CD4-positive, alpha-beta T cell treated with Interferon alpha-2 for 1 hour (primary cell): ENCODE data around the gene MYO1G.
A peak's percentile ranks its signal among the peaks of the same experiment; 100 is the strongest.

Experiments used
- DNase-seq, 2 donors: peaks; one replicate each; pipeline ENCODE4 v3.0.0-alpha.2; 2020 to 2022

The MYO1G gene

GRCh38 chr7:44965937-44966730, 12.7 kb downstream of the MYO1G start:
- no peak for DNase-seq

GRCh38 chr7:44965441-44965903, 13.3 kb downstream of the MYO1G start:
- DNase-seq, result no peak

- DNase-seq, result no peak
Measured at GRCh38 chr7:44964831-44965440, 13.9 kb downstream of the MYO1G start.

- DNase-seq, result no peak
Measured at GRCh38 chr7:44964384-44964830, 14.4 kb downstream of the MYO1G start.

GRCh38 chr7:44963364-44964290, 15.2 kb downstream of the MYO1G start:
- no peak for DNase-seq

- no peak for DNase-seq
Measured at GRCh38 chr7:44962483-44963251, 16.1 kb downstream of the MYO1G start.

- no peak for DNase-seq
Measured at GRCh38 chr7:44961844-44962482, 16.9 kb downstream of the MYO1G start.

- no peak for DNase-seq
Measured at GRCh38 chr7:44960011-44960580, 18.7 kb downstream of the MYO1G start.

GRCh38 chr7:44959433-44959951, 19.3 kb downstream of the MYO1G start:
- peak; percentile 53 to 67 for DNase-seq

GRCh38 chr7:44958645-44959344, 20.0 kb downstream of the MYO1G start:
- no peak for DNase-seq

- DNase-seq, result no peak
Measured at GRCh38 chr7:44956157-44956766, 22.6 kb downstream of the MYO1G start.

GRCh38 chr7:44955733-44956132, 23.1 kb downstream of the MYO1G start:
- DNase-seq, result no peak

GRCh38 chr7:44953156-44953555, 25.7 kb downstream of the MYO1G start:
- no peak for DNase-seq

- no peak for DNase-seq
Measured at GRCh38 chr7:44949303-44949702, 29.5 kb downstream of the MYO1G start.

- no peak for DNase-seq
Measured at GRCh38 chr7:44945479-44945878, 33.3 kb downstream of the MYO1G start.

GRCh38 chr7:44944821-44945220, 34.0 kb downstream of the MYO1G start:
- no peak for DNase-seq

- no peak for DNase-seq
Measured at GRCh38 chr7:44943631-44944030, 35.2 kb downstream of the MYO1G start.

- DNase-seq, result no peak
Measured at GRCh38 chr7:44937426-44937825, 41.4 kb downstream of the MYO1G start.

- DNase-seq, result no peak
Measured at GRCh38 chr7:44936322-44936721, 42.5 kb downstream of the MYO1G start.

GRCh38 chr7:44935583-44935982, 43.2 kb downstream of the MYO1G start:
- DNase-seq, result no peak
